GM23338 (cell line): ENCODE results near the gene CACNA2D2. TPM values are rescaled to one million over a fixed set of nuclear protein-coding genes. Genes with fewer than 3 reads are reported as not detected.
A peak's percentile ranks its signal among the peaks of the same experiment; 100 is the strongest.

Experiments used
- ATAC-seq: fragments of 200-7000 bp; cut with Tn5 transposase; 3 replicates; pipeline ENCODE4 v1.9.1; 2020
- DNase-seq: peaks from one replicate; pipeline ENCODE4 v3.0.0-alpha.2; 2015; ENCODE audit warnings: low spot score
- H2AFZ ChIP-seq: fragments of 200-600 bp; sonication (generic); 2 replicates; pipeline ENCODE4 v1.8.0; 2016; ENCODE audit warnings: antibody characterized with exemption, mild to moderate bottlenecking, moderate library complexity
- H3F3A ChIP-seq: fragments of 200-600 bp; sonication (generic); replicated peaks from 2 replicates; pipeline ENCODE4 v1.8.0; 2017; ENCODE audit warnings: antibody characterized with exemption, mixed run types, low read depth
- H3K27ac ChIP-seq: fragments of 200-600 bp; sonication (generic); 2 replicates; pipeline ENCODE4 v1.6.1; 2016; ENCODE audit warnings: low read depth
- H3K27me3 ChIP-seq: fragments of 200-600 bp; sonication (generic); 2 replicates; pipeline ENCODE4 v1.8.0; 2016; ENCODE audit warnings: mild to moderate bottlenecking, mixed run types, moderate library complexity; ENCODE audit not compliant: insufficient read depth
- H3K36me3 ChIP-seq: fragments of 200-600 bp; sonication (generic); 2 replicates; pipeline ENCODE4 v1.8.0; 2016; ENCODE audit warnings: mild to moderate bottlenecking; ENCODE audit not compliant: insufficient read depth
- H3K4me1 ChIP-seq: fragments of 200-600 bp; sonication (generic); 2 replicates; pipeline ENCODE4 v1.8.0; 2016; ENCODE audit warnings: mild to moderate bottlenecking, moderate library complexity; ENCODE audit not compliant: insufficient read depth
- H3K4me2 ChIP-seq: fragments of 200-600 bp; sonication (generic); 2 replicates; pipeline ENCODE4 v1.7.1; 2017; ENCODE audit warnings: mixed run types
- H3K4me3 ChIP-seq: fragments of 200-600 bp; sonication (generic); 2 replicates; pipeline ENCODE4 v1.6.1; 2016; ENCODE audit warnings: mixed run types
- H3K79me2 ChIP-seq: fragments of 200-600 bp; sonication (generic); replicated peaks from 2 replicates; pipeline ENCODE4 v1.8.0; 2017; ENCODE audit warnings: mild to moderate bottlenecking; ENCODE audit not compliant: insufficient read depth
- H3K9me2 ChIP-seq: fragments of 200-600 bp; sonication (generic); 2 replicates; pipeline ENCODE4 v1.8.0; 2017; ENCODE audit not compliant: insufficient read depth
- H4K20me1 ChIP-seq: fragments of 200-600 bp; sonication (generic); replicated peaks from 2 replicates; pipeline ENCODE4 v1.8.0; 2017; ENCODE audit warnings: mild to moderate bottlenecking; ENCODE audit not compliant: insufficient read depth
- H3K27ac Mint-ChIP-seq: 2 replicates; pipeline ENCODE4 v1.8.0; 2020; ENCODE audit warnings: inconsistent platforms, mild to moderate bottlenecking, moderate library complexity, mixed read lengths
- H3K27me3 Mint-ChIP-seq: 3 replicates; pipeline ENCODE4 v1.8.0; 2022; ENCODE audit warnings: low read depth, mild to moderate bottlenecking, moderate library complexity, mixed read lengths, inconsistent platforms; ENCODE audit not compliant: insufficient read depth, poor library complexity
- H3K36me3 Mint-ChIP-seq: 3 replicates; pipeline ENCODE4 v1.8.0; 2021; ENCODE audit warnings: low read depth, mild to moderate bottlenecking, inconsistent platforms, moderate library complexity, mixed read lengths
- H3K4me1 Mint-ChIP-seq: 3 replicates; pipeline ENCODE4 v1.8.0; 2020; ENCODE audit warnings: mild to moderate bottlenecking, inconsistent platforms, mixed read lengths
- H3K4me3 Mint-ChIP-seq: 3 replicates; pipeline ENCODE4 v1.8.0; 2021; ENCODE audit warnings: moderate library complexity, mild to moderate bottlenecking, inconsistent platforms, mixed read lengths
- H3K9me3 Mint-ChIP-seq: 3 replicates; pipeline ENCODE4 v1.8.0; 2020; ENCODE audit warnings: moderate library complexity, mild to moderate bottlenecking, inconsistent platforms, mixed read lengths
- EZH2 ChIP-seq: fragments of 200-600 bp; sonication (generic); IDR thresholded peaks from one replicate; pipeline ENCODE4 v1.8.0; 2017; ENCODE audit warnings: antibody characterized with exemption, mild to moderate bottlenecking, low read depth; ENCODE audit not compliant: unreplicated experiment
- JUNB ChIP-seq: IDR thresholded peaks from one replicate; pipeline ENCODE4 v1.6.1; 2016; ENCODE audit warnings: antibody characterized with exemption; ENCODE audit not compliant: unreplicated experiment
- POLR2AphosphoS5 ChIP-seq: IDR thresholded peaks from 2 replicates; pipeline ENCODE4 v1.6.1; 2016; ENCODE audit warnings: antibody characterized with exemption, low read depth
- STAT1 ChIP-seq: IDR thresholded peaks from one replicate; pipeline ENCODE4 v1.6.1; 2016; ENCODE audit warnings: antibody characterized with exemption; ENCODE audit not compliant: unreplicated experiment
- ZNF331 ChIP-seq: fragments of 250-450 bp; sonication (Bioruptor Pico); IDR thresholded peaks from 2 replicates; pipeline ENCODE4 v1.5.0; 2020; ENCODE audit warnings: low read depth, mild to moderate bottlenecking, moderate library complexity
- polyA plus RNA-seq: library from polyadenylated mRNA; unstranded; fragments of >200 nt; fragmentation: Nextera tagmentation; extraction: Ambion mirVana; gene quantifications from 2 replicates; pipeline ENCODE4 v1.2.1, GENCODE V29; 2016
- total RNA-seq: library from RNA; depleted of rRNA; stranded (reverse); fragments of >200 nt; shearing (Covaris generic); gene quantifications from 2 replicates; pipeline ENCODE4 v1.2.3, GENCODE V29; 2014
- TF ChIP-seq, protein P1 (sequence below), 2 experiments: fragments of 200-600 bp in 1 of 2; sonication (generic) in 1 of 2; conservative IDR thresholded peaks; 2 replicates each; pipeline versions ENCODE4 v1.5.1 to v1.6.1; 2016 to 2017; ENCODE audit warnings: antibody characterized with exemption in 2 of 2, low read depth in 2 of 2, mild to moderate bottlenecking in 2 of 2, moderate library complexity in 1 of 2

Gene CACNA2D2
- total and polyA plus RNA-seq, 2 experiments from 2014 or later: 4.7 to 11.4 TPM

DNA sequence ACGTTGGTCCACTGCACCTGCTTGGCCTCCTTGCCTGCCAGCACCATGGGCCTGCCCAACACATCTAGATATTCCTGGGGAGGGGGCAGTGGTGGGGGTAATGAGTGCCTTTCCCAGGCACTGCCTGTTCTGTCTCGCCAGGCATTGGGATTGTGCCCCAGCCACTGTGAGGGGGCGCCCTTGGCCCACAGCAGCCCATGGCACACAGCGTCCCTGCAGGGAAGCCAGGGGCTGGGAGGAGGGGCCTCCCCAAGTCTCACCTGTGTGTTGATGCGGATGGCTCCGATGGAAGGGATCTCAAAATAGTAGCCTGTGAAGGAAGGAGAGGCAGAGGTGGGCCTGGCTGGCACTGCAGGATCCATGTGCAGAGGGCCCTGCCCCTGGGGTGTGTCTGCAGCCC, 125.4 kb downstream of the CACNA2D2 start:
- no peaks in the 10 kb centered on the region for H3K36me3 ChIP-seq
- Mint-ChIP-seq H3K4me1 (peaks cover 15% of the 10 kb centered on the region), H3K9me3 (no peaks in the 10 kb centered on the region; the same call in 1 of the 3 replicates), H3K4me3 (no peak overlapping the region; the same call in 2 of the 3 replicates), H3K27ac (no peak overlapping the region), H3K27me3 (peaks cover 20% of the 10 kb centered on the region), H3K36me3 (no peaks in the 10 kb centered on the region; the same call in 2 of the 3 replicates)
- no peak overlapping the region for H3K27ac ChIP-seq
- no peaks in the 10 kb centered on the region for H4K20me1 ChIP-seq
- H2AFZ ChIP-seq: no peak overlapping the region
- no peaks in the 10 kb centered on the region for H3K9me2 ChIP-seq
- H3K27me3 ChIP-seq: no peaks in the 10 kb centered on the region
- ATAC-seq: peak; percentile 35
- no peaks in the 10 kb centered on the region for H3K79me2 ChIP-seq
- no peak overlapping the region for H3K4me2 ChIP-seq
- TF ChIP-seq, protein P1, sequence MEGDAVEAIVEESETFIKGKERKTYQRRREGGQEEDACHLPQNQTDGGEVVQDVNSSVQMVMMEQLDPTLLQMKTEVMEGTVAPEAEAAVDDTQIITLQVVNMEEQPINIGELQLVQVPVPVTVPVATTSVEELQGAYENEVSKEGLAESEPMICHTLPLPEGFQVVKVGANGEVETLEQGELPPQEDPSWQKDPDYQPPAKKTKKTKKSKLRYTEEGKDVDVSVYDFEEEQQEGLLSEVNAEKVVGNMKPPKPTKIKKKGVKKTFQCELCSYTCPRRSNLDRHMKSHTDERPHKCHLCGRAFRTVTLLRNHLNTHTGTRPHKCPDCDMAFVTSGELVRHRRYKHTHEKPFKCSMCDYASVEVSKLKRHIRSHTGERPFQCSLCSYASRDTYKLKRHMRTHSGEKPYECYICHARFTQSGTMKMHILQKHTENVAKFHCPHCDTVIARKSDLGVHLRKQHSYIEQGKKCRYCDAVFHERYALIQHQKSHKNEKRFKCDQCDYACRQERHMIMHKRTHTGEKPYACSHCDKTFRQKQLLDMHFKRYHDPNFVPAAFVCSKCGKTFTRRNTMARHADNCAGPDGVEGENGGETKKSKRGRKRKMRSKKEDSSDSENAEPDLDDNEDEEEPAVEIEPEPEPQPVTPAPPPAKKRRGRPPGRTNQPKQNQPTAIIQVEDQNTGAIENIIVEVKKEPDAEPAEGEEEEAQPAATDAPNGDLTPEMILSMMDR (conservative IDR thresholded peaks at IDR 0.05; ENCODE audit: low read depth in 2 of 2): peak; percentile 32 to 65; a peak in 3 of 4 replicates
- TF ChIP-seq EZH2 (no peak), ZNF331 (CRISPR knock-in tag) (no peak), POLR2AphosphoS5 (no peak)
- H3K4me1 ChIP-seq: peaks cover 6% of the 10 kb centered on the region
- DNase-seq: peak; percentile 42
- H3K4me3 ChIP-seq: no peak overlapping the region
- H3F3A ChIP-seq: no peaks in the 10 kb centered on the region

DNA sequence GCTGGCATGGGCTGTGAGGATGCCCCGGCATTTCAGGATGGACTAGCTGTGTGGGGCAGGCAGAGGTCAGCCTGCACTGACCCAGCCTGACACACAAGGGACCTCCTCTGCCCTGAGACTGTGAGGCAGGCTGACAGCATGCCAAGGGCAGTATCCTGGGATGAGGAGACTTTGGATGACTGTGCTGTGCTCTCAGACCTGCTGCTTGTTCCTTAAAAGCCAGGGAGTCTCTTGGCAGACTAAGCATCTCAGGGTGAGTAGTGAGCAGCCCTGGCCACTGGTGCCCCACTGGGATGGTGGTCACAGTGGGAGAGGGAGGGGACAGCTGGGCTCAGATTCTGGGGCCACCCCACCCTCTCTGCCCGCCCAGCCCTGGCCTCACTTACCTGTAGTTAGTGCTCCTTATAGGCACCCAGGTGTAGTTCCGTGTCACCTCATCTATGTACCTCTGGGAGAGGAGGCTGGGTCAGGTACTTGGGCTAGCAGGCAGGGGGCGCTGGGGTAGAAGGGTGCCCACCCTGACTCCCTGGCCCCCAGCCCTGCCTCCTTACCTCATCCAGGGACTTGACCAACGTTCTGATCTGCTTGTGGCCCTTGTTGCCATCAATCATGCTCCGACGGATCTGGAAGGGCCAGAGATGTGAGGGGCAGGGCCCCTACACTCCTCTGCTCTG, 128.0 kb downstream of the CACNA2D2 start:
- H3K4me3 Mint-ChIP-seq: no peak overlapping the region; the same call in 2 of the 3 replicates
- H3K27ac Mint-ChIP-seq: no peak overlapping the region
- Histone ChIP-seq H3K27me3 (no peaks in the 10 kb centered on the region), H3K4me1 (peaks cover 11% of the 10 kb centered on the region), H3K4me2 (no peak overlapping the region), H3K4me3 (no peak overlapping the region), H3K36me3 (no peaks in the 10 kb centered on the region), H2AFZ (no peak overlapping the region), H3K79me2 (no peaks in the 10 kb centered on the region), H4K20me1 (no peaks in the 10 kb centered on the region), H3K27ac (no peak overlapping the region), H3K9me2 (no peaks in the 10 kb centered on the region), H3F3A (no peaks in the 10 kb centered on the region)
- H3K36me3 Mint-ChIP-seq: no peaks in the 10 kb centered on the region; the same call in 2 of the 3 replicates
- H3K9me3 Mint-ChIP-seq: no peaks in the 10 kb centered on the region; the same call in 2 of the 3 replicates
- DNase-seq: peak; percentile 65
- H3K4me1 Mint-ChIP-seq: peaks cover 37% of the 10 kb centered on the region
- no peak for TF ChIP-seq JUNB
- TF ChIP-seq, protein P1 (conservative IDR thresholded peaks at IDR 0.05; ENCODE audit: low read depth in 2 of 2): peak; percentile 49 to 70
- TF ChIP-seq STAT1: no peak
- peaks cover 24% of the 10 kb centered on the region for H3K27me3 Mint-ChIP-seq
- peak; percentile 57 for ATAC-seq
